Fibroblast of skin of left biceps (primary cell): ENCODE results near the gene TSEN54.

ENCODE experiments used
- DNase-seq, 2 experiments: peaks; one replicate each; pipeline ENCODE4 v3.0.0-alpha.2; 2013; ENCODE audit warnings: low read depth in 2 of 2

Gene TSEN54

DNA sequence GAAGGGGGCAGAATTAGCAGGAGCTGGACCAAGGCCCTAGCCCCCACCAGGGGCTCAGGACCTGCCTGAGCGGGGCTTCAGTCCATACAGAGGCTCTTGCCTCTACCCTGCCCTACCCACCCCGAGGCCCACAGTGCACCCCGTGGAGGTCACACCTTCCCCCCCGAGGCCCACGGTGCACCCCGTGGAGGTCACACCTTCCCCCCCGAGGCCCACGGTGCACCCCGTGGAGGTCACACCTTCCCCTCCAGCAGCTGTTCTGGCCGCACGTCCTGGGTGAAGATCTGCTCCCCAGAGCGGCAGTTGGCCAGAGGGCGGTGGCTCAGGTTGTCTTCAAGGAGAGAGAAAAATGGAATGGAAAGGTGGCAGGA lies 12.4 kb upstream of the TSEN54 start:
- DNase-seq, result no peak

DNA sequence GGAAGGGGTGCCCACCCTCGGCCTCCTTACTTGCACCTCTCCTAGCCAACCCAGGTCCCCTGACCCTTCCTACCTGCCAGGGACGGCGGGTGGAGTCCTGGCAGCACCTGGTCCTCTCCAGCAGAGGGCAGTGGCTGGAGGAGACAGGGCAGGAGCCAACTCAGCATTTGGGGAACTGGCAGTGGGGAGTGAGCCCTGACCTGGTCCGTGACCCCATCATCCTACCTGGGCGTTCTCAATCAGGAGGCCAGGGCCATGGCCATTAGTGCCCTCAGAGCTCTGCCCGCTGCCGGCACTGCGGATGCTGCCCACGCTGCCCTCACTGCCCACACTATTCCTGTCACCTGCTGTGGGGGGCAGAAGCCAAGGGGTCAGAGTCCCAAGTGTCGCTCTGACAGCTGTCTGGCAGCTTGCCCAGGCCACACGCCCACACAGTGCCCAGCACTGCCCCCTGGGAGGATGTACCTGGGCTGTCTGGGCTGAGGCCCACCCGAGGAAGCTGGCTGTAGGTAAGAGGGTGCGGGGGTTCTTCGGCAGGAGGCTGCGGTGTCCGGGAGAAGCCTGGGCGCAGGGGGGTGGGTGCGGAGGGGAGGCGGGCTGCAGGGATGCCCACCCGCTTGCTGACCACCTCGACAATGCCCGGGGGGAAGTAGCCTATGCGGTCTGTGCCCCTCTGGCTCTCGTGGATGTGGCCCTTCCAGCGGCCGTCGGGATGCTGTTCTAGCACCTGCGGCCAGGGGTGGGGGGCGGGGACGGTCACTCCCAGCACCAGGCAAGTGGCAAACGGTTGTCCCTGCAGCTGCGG lies 11.8 kb upstream of the TSEN54 start:
- DNase-seq, result no peak

DNA sequence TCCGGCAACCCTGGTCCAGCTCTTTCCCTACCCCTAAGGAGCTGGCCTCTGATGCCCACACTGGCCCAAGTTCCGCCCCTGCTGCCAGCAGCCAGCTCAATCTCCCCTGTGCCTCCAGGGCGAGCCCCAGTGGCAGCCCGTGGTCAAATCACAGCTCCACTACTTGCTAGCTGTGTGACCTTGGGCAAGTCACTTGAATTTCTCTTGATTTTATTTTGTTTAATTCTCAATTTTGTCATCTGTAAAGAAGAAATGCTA lies 11.2 kb upstream of the TSEN54 start:
- no peak for DNase-seq

GRCh38 chr17:75505640-75506039 lies 10.7 kb upstream of the TSEN54 start:
- no peak for DNase-seq

DNA sequence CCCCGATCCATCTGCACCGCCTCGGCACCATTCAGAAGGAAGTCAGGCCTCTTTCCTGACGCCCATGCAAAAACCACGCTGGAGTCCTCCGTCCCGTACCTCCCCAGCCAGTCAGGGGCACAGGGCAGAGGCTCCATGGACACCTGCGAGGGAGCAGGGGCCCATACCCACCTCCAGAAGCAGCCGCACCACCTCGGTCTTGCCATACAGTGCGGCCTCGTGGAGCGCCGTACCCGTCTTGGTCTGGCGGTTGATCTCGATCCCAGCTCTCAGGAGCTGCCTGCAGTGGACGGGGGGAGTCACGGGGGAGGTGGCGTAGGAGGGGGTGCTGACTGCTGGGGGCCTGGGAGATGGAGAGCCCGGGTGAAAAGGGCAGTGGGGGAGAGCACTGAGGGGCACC lies 10.2 kb upstream of the TSEN54 start:
- no peak for DNase-seq

DNA sequence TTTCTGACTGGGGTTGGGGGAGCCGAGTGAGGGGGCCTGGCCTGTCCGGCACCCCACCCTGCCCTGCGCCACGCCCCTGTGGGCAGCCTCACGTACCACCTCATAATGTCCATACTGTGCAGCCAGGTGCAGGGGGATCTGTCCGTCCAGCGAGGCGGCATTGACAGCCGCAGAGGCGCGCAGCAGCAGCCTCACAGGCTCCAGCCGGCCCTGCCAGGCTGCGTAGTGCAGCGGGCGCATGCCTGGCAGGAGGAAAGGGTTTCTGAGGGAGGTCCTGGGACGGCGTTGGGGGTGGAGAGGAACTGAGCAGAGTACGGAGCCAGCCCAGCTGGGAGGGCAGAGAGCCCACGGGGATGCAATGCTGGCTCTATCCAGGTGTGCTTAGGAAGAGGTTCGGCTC lies 9.4 kb upstream of the TSEN54 start:
- DNase-seq, result no peak

DNA sequence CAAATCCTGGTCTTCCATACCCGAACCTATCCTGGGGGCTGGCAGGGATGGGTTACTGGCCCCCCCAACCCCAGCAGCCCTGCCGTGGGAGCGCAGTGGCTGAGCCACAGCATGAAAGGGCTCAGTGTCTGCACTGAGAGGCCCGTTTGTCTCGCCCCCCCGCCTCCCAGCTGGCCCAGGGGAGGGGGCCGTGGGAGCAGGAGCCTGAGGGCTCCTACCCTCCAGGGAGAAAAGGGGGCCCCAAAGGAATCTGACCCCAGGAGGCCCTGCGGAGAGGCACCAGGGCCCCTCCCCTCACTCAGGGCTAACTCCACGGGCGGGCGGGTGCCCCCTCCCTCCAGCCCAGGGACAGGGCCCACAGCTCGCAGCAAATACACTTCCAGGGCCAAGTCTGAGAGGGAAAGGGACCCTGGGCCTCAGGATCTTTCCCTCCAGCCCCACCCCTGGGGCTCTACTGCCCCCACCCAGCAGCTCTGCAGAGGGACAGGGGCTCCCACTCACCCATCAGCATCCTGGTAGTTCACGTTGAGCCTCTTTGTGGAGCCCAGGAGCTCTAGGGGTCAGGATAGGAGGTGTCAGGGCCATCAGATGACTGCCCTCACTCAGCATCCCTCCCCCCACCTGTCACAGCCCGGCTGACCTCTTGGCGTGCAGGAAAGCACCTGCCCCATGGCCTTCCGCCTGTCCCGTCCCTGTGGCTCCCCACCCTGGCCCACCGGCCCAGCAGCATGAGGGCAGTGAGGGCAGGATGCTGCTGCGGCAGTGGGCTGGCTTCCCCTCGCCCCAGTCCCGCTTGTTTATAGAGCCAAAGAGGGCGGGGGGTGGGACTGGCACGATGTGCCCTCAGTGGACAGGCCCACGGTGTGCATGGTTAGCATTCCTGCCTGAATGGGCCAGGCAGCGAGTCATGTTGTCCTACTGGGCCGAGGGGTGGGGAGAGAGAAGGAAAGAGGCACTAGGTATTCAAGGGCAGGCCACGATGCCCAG lies 8.3 kb upstream of the TSEN54 start:
- no peak for DNase-seq

- DNase-seq, result no peak
Observed at GRCh38 chr17:75508931-75509361, 7.4 kb upstream of the TSEN54 start.

GRCh38 chr17:75509528-75510258 lies 6.6 kb upstream of the TSEN54 start:
- DNase-seq, result no peak

- no peak for DNase-seq
Observed at GRCh38 chr17:75511270-75511609, 5.1 kb upstream of the TSEN54 start.

GRCh38 chr17:75511610-75512575 lies 4.4 kb upstream of the TSEN54 start:
- DNase-seq, result no peak

GRCh38 chr17:75512926-75513640 lies 3.2 kb upstream of the TSEN54 start:
- no peak for DNase-seq

GRCh38 chr17:75513641-75514000 lies 2.7 kb upstream of the TSEN54 start:
- DNase-seq, result no peak

DNA sequence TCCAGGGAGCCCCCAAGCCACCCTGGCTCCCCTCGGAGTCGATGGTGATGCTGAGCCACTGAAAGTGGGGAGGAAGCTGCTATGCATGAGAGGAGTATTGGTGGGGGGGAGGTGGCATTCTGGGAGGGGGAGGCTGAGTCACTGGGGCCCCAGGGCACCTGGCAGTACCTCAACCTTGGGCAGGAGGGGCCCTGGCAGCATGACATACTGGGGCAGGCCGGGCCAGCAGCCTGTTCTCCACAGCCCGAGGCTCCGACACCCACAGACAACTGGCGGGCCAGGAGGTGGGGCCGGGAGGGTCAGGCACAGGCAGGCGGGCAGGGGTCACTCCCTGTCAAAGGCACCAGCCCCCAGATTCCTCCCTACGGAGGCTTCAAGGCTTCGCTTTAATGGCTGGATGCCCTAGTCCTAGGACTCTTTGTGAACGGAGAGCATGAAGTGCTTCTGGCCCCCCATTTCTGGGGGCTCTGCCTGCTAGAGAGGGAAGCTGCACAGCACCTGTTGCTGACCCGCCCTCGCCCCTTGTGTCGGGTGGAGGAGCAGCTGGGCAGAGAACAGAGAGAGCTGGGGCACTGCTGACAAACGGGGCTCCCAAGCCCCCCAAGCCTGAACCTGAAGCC lies 1.9 kb upstream of the TSEN54 start:
- DNase-seq, result no peak

GRCh38 chr17:75514919-75515495 lies 1.3 kb upstream of the TSEN54 start:
- no peak for DNase-seq

- DNase-seq, result peak; percentile 75 to 76
Observed at GRCh38 chr17:75515496-75516254, 653 bp upstream of the TSEN54 start, which contains the start of gene CASKIN2. Gene CASKIN2, minus strand, starts transcription at chr17:75515537. Its CDS starts 1,733 bp downstream, at chr17:75513804.

GRCh38 chr17:75516619-75517296 lies 430 bp downstream of the TSEN54 start:
- no peak for DNase-seq

- DNase-seq, result no peak
Observed at GRCh38 chr17:75517297-75517865, 1.1 kb downstream of the TSEN54 start.
